Mammary epithelial cell (primary cell): ENCODE results near the gene PTGES.

Source experiments
- CTCF ChIP-seq, 2 donors: IDR thresholded peaks in 1 of 2; conservative IDR thresholded peaks in 1 of 2; 2 replicates each; pipeline ENCODE4 v1.5.1; 2011 to 2012; ENCODE audit warnings: inconsistent platforms in 2 of 2, low read length in 2 of 2, mild to moderate bottlenecking in 2 of 2, control low read depth in 1 of 2, low read depth in 1 of 2; ENCODE audit not compliant: insufficient read depth in 1 of 2; ENCODE audit errors: extremely low read depth in 1 of 2
- EZH2 ChIP-seq: IDR thresholded peaks from 2 replicates; pipeline ENCODE4 v1.6.1; 2012; ENCODE audit warnings: low read length, inconsistent platforms, borderline replicate concordance

GRCh38 chr9:129701549-129701948 lies 51.3 kb downstream of the PTGES start:
- TF ChIP-seq EZH2 (no peak), CTCF (conservative IDR thresholded peaks at IDR 0.05 in 1 of 2, IDR thresholded peaks at IDR 0.05 in 1 of 2; ENCODE audit: extremely low read depth in 1 of 2, insufficient read depth in 1 of 2, low read depth in 1 of 2, low read length in 2 of 2) (no peak)
